Neural cell (in vitro differentiated cells): ENCODE data around the gene MVK.

Experiments
- EP300 ChIP-seq: fragments of 450-650 bp; conservative IDR thresholded peaks from 2 replicates; pipeline ENCODE4 v1.6.1; 2014; ENCODE audit warnings: antibody characterized with exemption, mild to moderate bottlenecking, moderate library complexity; ENCODE audit not compliant: poor library complexity, severe bottlenecking
- POLR2AphosphoS5 ChIP-seq: IDR thresholded peaks from 2 replicates; pipeline ENCODE4 v1.6.1; 2012
- TAF1 ChIP-seq: IDR thresholded peaks from 2 replicates; pipeline ENCODE4 v1.6.1; 2012; ENCODE audit warnings: low read depth
- TF ChIP-seq, protein P1 (sequence below): fragments of 450-650 bp; IDR thresholded peaks from 2 replicates; pipeline ENCODE4 v1.5.1; 2014; ENCODE audit warnings: antibody characterized with exemption, mild to moderate bottlenecking, moderate library complexity; ENCODE audit not compliant: poor library complexity, severe bottlenecking
- TF ChIP-seq, protein P2 (sequence below): IDR thresholded peaks from 2 replicates; pipeline ENCODE4 v1.6.1; 2012; ENCODE audit warnings: borderline replicate concordance

DNA sequence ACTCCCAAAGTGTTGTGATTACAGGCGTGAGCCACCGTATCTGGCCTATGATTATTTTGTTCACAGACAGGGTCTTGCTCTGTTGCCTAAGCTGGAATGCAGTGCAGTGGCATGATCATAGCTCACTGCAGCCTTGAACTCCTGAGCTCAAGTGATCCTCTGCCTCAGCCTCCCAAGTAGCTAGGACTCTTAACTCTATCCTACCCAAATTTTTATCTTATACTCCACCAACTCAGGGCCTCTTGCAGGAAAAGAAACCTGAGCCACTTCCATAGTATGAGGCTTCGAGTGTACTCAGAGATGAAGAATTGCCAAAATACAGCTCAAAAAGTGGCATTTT is 1.1 kb upstream of the MVK start:
- TF ChIP-seq, protein P1, sequence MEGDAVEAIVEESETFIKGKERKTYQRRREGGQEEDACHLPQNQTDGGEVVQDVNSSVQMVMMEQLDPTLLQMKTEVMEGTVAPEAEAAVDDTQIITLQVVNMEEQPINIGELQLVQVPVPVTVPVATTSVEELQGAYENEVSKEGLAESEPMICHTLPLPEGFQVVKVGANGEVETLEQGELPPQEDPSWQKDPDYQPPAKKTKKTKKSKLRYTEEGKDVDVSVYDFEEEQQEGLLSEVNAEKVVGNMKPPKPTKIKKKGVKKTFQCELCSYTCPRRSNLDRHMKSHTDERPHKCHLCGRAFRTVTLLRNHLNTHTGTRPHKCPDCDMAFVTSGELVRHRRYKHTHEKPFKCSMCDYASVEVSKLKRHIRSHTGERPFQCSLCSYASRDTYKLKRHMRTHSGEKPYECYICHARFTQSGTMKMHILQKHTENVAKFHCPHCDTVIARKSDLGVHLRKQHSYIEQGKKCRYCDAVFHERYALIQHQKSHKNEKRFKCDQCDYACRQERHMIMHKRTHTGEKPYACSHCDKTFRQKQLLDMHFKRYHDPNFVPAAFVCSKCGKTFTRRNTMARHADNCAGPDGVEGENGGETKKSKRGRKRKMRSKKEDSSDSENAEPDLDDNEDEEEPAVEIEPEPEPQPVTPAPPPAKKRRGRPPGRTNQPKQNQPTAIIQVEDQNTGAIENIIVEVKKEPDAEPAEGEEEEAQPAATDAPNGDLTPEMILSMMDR, result no peak
- TF ChIP-seq POLR2AphosphoS5 (no peak), EP300 (no peak), TAF1 (no peak)
- TF ChIP-seq, protein P2, sequence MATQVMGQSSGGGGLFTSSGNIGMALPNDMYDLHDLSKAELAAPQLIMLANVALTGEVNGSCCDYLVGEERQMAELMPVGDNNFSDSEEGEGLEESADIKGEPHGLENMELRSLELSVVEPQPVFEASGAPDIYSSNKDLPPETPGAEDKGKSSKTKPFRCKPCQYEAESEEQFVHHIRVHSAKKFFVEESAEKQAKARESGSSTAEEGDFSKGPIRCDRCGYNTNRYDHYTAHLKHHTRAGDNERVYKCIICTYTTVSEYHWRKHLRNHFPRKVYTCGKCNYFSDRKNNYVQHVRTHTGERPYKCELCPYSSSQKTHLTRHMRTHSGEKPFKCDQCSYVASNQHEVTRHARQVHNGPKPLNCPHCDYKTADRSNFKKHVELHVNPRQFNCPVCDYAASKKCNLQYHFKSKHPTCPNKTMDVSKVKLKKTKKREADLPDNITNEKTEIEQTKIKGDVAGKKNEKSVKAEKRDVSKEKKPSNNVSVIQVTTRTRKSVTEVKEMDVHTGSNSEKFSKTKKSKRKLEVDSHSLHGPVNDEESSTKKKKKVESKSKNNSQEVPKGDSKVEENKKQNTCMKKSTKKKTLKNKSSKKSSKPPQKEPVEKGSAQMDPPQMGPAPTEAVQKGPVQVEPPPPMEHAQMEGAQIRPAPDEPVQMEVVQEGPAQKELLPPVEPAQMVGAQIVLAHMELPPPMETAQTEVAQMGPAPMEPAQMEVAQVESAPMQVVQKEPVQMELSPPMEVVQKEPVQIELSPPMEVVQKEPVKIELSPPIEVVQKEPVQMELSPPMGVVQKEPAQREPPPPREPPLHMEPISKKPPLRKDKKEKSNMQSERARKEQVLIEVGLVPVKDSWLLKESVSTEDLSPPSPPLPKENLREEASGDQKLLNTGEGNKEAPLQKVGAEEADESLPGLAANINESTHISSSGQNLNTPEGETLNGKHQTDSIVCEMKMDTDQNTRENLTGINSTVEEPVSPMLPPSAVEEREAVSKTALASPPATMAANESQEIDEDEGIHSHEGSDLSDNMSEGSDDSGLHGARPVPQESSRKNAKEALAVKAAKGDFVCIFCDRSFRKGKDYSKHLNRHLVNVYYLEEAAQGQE, result no peak
